Keratinocyte (primary cell): ENCODE data around the gene PPP4R2.

Source experiments
- EZH2 ChIP-seq: IDR thresholded peaks from one replicate; pipeline ENCODE4 v1.6.1; 2012; ENCODE audit warnings: inconsistent platforms, mild to moderate bottlenecking, low read length, moderate library complexity
- TF ChIP-seq, protein P1 (sequence below), 3 experiments: IDR thresholded peaks in 1 of 3; conservative IDR thresholded peaks in 1 of 3; optimal IDR thresholded peaks in 1 of 3; 2 replicates in 2 of 3; 3 replicates in 1 of 3; pipeline versions ENCODE3 to v1.5.1; 2011; ENCODE audit warnings: low read length in 3 of 3, mild to moderate bottlenecking in 3 of 3, moderate library complexity in 2 of 3, control low read depth in 1 of 3, inconsistent platforms in 1 of 3; ENCODE audit not compliant: insufficient read depth in 2 of 3; ENCODE audit errors: extremely low read depth in 1 of 3

- TF ChIP-seq, protein P1, sequence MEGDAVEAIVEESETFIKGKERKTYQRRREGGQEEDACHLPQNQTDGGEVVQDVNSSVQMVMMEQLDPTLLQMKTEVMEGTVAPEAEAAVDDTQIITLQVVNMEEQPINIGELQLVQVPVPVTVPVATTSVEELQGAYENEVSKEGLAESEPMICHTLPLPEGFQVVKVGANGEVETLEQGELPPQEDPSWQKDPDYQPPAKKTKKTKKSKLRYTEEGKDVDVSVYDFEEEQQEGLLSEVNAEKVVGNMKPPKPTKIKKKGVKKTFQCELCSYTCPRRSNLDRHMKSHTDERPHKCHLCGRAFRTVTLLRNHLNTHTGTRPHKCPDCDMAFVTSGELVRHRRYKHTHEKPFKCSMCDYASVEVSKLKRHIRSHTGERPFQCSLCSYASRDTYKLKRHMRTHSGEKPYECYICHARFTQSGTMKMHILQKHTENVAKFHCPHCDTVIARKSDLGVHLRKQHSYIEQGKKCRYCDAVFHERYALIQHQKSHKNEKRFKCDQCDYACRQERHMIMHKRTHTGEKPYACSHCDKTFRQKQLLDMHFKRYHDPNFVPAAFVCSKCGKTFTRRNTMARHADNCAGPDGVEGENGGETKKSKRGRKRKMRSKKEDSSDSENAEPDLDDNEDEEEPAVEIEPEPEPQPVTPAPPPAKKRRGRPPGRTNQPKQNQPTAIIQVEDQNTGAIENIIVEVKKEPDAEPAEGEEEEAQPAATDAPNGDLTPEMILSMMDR (optimal IDR thresholded peaks at IDR 0.05 in 1 of 3, IDR thresholded peaks at IDR 0.05 in 1 of 3, conservative IDR thresholded peaks at IDR 0.05 in 1 of 3; ENCODE audit: extremely low read depth in 1 of 3, insufficient read depth in 2 of 3, low read length in 3 of 3) = no peak
- no peak for TF ChIP-seq EZH2
Measured at GRCh38 chr3:73004316-73004715, 7.7 kb downstream of the PPP4R2 start.
